Measurements from ENCODE around the gene TTC31. TPM values are rescaled to one million over a fixed set of nuclear protein-coding genes. Genes with fewer than 3 reads are reported as not detected.
"Not testable (repeated sequence)": the region's sequence is repeated elsewhere in the genome, so short reads cannot be mapped to it uniquely, and the experiment has no call there.

TTC31 gene
- total RNA-seq, 1 donor from 2014 or later, result 11.8 TPM

- Histone ChIP-seq H3K4me1 (peaks cover 44% of the 10 kb centered on the region), H3K9me3 (no peaks in the 10 kb centered on the region), H3K27ac (peak within 1 kb of the TSS; percentile 81), H3K36me3 (no peaks in the 10 kb centered on the region), H3K4me3 (peak within 1 kb of the TSS; percentile 47 to 58), H3K27me3 (no peaks in the 10 kb centered on the region)
- no peak for TF ChIP-seq POLR2A (IDR thresholded peaks at IDR 0.05)
- no peak for TF ChIP-seq CTCF (IDR thresholded peaks at IDR 0.05)
- peak in 1 of 2 donors; percentile 43 for TF ChIP-seq POLR2AphosphoS5 (IDR thresholded peaks at IDR 0.05; ENCODE audit: insufficient read depth in 1 of 2, low read depth in 1 of 2)
- intact Hi-C loops (cut with DNase I), result no loop called here
- DNase-seq (ENCODE audit: extremely low spot score in 2 of 2), result peak in 1 of 2 donors; percentile 83
Observed at GRCh38 chr2:74441690-74442482, 41.0 kb upstream of the TTC31 start, which contains the start of gene RTKN. Gene RTKN (minus strand): TSS chr2:74441937. CDS start chr2:74441816, 121 bp downstream.

GRCh38 chr2:74442483-74443297 lies 40.2 kb upstream of the TTC31 start:
- intact Hi-C loops (cut with DNase I), result not testable (repeated sequence)
- peak overlapping the region; percentile 47 to 58 for H3K4me3 ChIP-seq

GRCh38 chr2:74444498-74445318 lies 38.2 kb upstream of the TTC31 start:
- intact Hi-C loops (cut with DNase I), result no loop called here
- Histone ChIP-seq H3K4me1 (peaks cover 23% of the 10 kb centered on the region), H3K9me3 (no peaks in the 10 kb centered on the region), H3K36me3 (no peaks in the 10 kb centered on the region), H3K27me3 (no peaks in the 10 kb centered on the region), H3K4me3 (no peak overlapping the region), H3K27ac (no peak overlapping the region)
- no peak for DNase-seq (ENCODE audit: extremely low spot score in 2 of 2)
- TF ChIP-seq POLR2AphosphoS5 (IDR thresholded peaks at IDR 0.05; ENCODE audit: insufficient read depth in 1 of 2, low read depth in 1 of 2) (no peak), POLR2A (IDR thresholded peaks at IDR 0.05) (no peak), CTCF (IDR thresholded peaks at IDR 0.05) (no peak)

More at GRCh38 chr2:74442483-74443297, 40.2 kb upstream of the TTC31 start:
- not testable (repeated sequence) for H3K36me3 ChIP-seq; H3K9me3 ChIP-seq; H3K27me3 ChIP-seq; DNase-seq (ENCODE audit: extremely low spot score in 2 of 2)
- Histone ChIP-seq H3K4me1 (peaks cover 43% of the 10 kb centered on the region), H3K27ac (peak overlapping the region; percentile 81)

- intact Hi-C loops (cut with DNase I), result no loop called here
- no peaks in the 10 kb centered on the region for H3K36me3 ChIP-seq
- H3K27ac ChIP-seq, result no peak overlapping the region
- H3K4me3 ChIP-seq, result no peak overlapping the region
- DNase-seq (ENCODE audit: extremely low spot score in 2 of 2), result no peak
- H3K9me3 ChIP-seq, result no peaks in the 10 kb centered on the region
- TF ChIP-seq CTCF (IDR thresholded peaks at IDR 0.05), result no peak
- no peak for TF ChIP-seq POLR2AphosphoS5 (IDR thresholded peaks at IDR 0.05; ENCODE audit: insufficient read depth in 1 of 2, low read depth in 1 of 2)
- TF ChIP-seq POLR2A (IDR thresholded peaks at IDR 0.05), result no peak
- no peaks in the 10 kb centered on the region for H3K4me1 ChIP-seq
- no peaks in the 10 kb centered on the region for H3K27me3 ChIP-seq
Observed at GRCh38 chr2:74447230-74447999, 35.5 kb upstream of the TTC31 start.

Measured in vagina (tissue), 2 donors.